PC-9 (cell line): Measurements from ENCODE around the gene BACH2.

ENCODE experiments used
- EZH2 ChIP-seq: fragments of 200-600 bp; sonication (generic); IDR thresholded peaks from 2 replicates; pipeline ENCODE4 v1.8.0; 2017; ENCODE audit warnings: antibody characterized with exemption, low read depth
- TF ChIP-seq, protein P1 (sequence below): fragments of 200-600 bp; sonication (generic); conservative IDR thresholded peaks from 2 replicates; pipeline ENCODE4 v1.6.1; 2017; ENCODE audit warnings: mixed run types, antibody characterized with exemption, mild to moderate bottlenecking, moderate library complexity

- TF ChIP-seq, protein P1, sequence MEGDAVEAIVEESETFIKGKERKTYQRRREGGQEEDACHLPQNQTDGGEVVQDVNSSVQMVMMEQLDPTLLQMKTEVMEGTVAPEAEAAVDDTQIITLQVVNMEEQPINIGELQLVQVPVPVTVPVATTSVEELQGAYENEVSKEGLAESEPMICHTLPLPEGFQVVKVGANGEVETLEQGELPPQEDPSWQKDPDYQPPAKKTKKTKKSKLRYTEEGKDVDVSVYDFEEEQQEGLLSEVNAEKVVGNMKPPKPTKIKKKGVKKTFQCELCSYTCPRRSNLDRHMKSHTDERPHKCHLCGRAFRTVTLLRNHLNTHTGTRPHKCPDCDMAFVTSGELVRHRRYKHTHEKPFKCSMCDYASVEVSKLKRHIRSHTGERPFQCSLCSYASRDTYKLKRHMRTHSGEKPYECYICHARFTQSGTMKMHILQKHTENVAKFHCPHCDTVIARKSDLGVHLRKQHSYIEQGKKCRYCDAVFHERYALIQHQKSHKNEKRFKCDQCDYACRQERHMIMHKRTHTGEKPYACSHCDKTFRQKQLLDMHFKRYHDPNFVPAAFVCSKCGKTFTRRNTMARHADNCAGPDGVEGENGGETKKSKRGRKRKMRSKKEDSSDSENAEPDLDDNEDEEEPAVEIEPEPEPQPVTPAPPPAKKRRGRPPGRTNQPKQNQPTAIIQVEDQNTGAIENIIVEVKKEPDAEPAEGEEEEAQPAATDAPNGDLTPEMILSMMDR = no peak
- no peak for TF ChIP-seq EZH2
Measured at GRCh38 chr6:90160013-90160412, 136.6 kb downstream of the BACH2 start.
